ENCODE data around the gene PPP1R2. TPM values are rescaled to one million over a fixed set of nuclear protein-coding genes. Genes with fewer than 3 reads are reported as not detected.

Gene PPP1R2
- polyA plus RNA-seq, 1 of the 3 experiments (the other 2 are of a cell fraction): 8.1 TPM

DNA sequence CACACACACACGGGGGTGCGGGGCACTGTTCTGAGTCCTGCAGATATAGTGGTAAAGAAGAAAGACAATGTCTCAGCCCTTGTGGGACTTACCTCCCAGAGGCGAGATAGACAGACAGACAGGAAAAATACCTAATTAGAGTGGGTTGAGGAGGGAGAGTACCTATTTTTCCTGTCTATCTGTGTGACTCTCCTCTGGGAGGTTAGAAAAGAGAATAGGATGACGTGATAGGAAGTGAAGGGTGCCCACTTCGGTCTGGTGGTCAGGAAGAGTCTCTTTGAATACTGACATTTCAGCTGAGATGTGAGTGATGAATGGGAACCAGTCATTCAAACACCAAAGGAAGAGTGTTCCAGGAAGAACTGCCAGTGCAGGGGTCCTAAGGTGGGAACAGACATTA is 44.7 kb upstream of the PPP1R2 start:
- no peaks in the 10 kb centered on the region for H4K20me1 ChIP-seq (ENCODE audit: insufficient read depth)
- ChIA-PET POLR2A (no interaction called here), CTCF (no interaction called here)
- no peaks in the 10 kb centered on the region for H3F3A ChIP-seq (replicated peaks; ENCODE audit: insufficient read depth)
- no peaks in the 10 kb centered on the region for H3K9me2 ChIP-seq
- WGBS (ENCODE audit: low lambda C conversion rate): 39% methylated on average over 5 of the region's 5 CpGs
- H3K4me1 ChIP-seq (ENCODE audit: control insufficient read depth in 1 of 2, insufficient read depth in 2 of 2, low read depth in 1 of 2, low read length in 1 of 2): no peaks in the 10 kb centered on the region
- no peaks in the 10 kb centered on the region for H3K36me3 ChIP-seq (replicated peaks in 1 of 2; ENCODE audit: control insufficient read depth in 1 of 2, insufficient read depth in 2 of 2, low read length in 1 of 2)
- H3K4me3 ChIP-seq (ENCODE audit: low read depth in 2 of 2, low read length in 1 of 2): no peak overlapping the region
- TF ChIP-seq, protein P1, sequence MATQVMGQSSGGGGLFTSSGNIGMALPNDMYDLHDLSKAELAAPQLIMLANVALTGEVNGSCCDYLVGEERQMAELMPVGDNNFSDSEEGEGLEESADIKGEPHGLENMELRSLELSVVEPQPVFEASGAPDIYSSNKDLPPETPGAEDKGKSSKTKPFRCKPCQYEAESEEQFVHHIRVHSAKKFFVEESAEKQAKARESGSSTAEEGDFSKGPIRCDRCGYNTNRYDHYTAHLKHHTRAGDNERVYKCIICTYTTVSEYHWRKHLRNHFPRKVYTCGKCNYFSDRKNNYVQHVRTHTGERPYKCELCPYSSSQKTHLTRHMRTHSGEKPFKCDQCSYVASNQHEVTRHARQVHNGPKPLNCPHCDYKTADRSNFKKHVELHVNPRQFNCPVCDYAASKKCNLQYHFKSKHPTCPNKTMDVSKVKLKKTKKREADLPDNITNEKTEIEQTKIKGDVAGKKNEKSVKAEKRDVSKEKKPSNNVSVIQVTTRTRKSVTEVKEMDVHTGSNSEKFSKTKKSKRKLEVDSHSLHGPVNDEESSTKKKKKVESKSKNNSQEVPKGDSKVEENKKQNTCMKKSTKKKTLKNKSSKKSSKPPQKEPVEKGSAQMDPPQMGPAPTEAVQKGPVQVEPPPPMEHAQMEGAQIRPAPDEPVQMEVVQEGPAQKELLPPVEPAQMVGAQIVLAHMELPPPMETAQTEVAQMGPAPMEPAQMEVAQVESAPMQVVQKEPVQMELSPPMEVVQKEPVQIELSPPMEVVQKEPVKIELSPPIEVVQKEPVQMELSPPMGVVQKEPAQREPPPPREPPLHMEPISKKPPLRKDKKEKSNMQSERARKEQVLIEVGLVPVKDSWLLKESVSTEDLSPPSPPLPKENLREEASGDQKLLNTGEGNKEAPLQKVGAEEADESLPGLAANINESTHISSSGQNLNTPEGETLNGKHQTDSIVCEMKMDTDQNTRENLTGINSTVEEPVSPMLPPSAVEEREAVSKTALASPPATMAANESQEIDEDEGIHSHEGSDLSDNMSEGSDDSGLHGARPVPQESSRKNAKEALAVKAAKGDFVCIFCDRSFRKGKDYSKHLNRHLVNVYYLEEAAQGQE (IDR thresholded peaks at IDR 0.05; ENCODE audit: low read depth, low read length): no peak
- TF ChIP-seq TEAD4 (IDR thresholded peaks at IDR 0.05; ENCODE audit: borderline replicate concordance, insufficient read depth): no peak
- TF ChIP-seq FOSL2 (IDR thresholded peaks at IDR 0.05; ENCODE audit: borderline replicate concordance, low read depth): no peak
- TF ChIP-seq TAF1 (IDR thresholded peaks at IDR 0.05; ENCODE audit: borderline replicate concordance, low read depth, low read length): no peak
- TF ChIP-seq TCF12 (IDR thresholded peaks at IDR 0.05): no peak
- TF ChIP-seq RFX5 (IDR thresholded peaks at IDR 0.05; ENCODE audit: low read length): no peak
- no peak for TF ChIP-seq YY1 (IDR thresholded peaks at IDR 0.05; ENCODE audit: low read depth)
- TF ChIP-seq MEF2A (IDR thresholded peaks at IDR 0.05; ENCODE audit: borderline replicate concordance, low read depth): no peak
- TF ChIP-seq POLR2AphosphoS5 (IDR thresholded peaks at IDR 0.05; ENCODE audit: low read depth, low read length): no peak
- TF ChIP-seq, protein P2, sequence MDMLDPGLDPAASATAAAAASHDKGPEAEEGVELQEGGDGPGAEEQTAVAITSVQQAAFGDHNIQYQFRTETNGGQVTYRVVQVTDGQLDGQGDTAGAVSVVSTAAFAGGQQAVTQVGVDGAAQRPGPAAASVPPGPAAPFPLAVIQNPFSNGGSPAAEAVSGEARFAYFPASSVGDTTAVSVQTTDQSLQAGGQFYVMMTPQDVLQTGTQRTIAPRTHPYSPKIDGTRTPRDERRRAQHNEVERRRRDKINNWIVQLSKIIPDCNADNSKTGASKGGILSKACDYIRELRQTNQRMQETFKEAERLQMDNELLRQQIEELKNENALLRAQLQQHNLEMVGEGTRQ (IDR thresholded peaks at IDR 0.05; ENCODE audit: borderline replicate concordance, low read depth, low read length): no peak
- TF ChIP-seq, protein P3, sequence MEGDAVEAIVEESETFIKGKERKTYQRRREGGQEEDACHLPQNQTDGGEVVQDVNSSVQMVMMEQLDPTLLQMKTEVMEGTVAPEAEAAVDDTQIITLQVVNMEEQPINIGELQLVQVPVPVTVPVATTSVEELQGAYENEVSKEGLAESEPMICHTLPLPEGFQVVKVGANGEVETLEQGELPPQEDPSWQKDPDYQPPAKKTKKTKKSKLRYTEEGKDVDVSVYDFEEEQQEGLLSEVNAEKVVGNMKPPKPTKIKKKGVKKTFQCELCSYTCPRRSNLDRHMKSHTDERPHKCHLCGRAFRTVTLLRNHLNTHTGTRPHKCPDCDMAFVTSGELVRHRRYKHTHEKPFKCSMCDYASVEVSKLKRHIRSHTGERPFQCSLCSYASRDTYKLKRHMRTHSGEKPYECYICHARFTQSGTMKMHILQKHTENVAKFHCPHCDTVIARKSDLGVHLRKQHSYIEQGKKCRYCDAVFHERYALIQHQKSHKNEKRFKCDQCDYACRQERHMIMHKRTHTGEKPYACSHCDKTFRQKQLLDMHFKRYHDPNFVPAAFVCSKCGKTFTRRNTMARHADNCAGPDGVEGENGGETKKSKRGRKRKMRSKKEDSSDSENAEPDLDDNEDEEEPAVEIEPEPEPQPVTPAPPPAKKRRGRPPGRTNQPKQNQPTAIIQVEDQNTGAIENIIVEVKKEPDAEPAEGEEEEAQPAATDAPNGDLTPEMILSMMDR (IDR thresholded peaks at IDR 0.05): no peak
- no peak overlapping the region for H3K27ac ChIP-seq (ENCODE audit: low read depth in 2 of 2, low read length in 1 of 2)
- H3K9me3 ChIP-seq: no peaks in the 10 kb centered on the region
- no peak for DNase-seq
- no peaks in the 10 kb centered on the region; the same call in 1 of the 2 replicates for H3K27me3 ChIP-seq (ENCODE audit: insufficient read depth)
- H2AFZ ChIP-seq (ENCODE audit: low read depth): no peak overlapping the region
- H3K79me2 ChIP-seq (ENCODE audit: insufficient read depth): no peaks in the 10 kb centered on the region
- H3K4me2 ChIP-seq: no peak overlapping the region
- no peak overlapping the region for H3K9ac ChIP-seq

DNA sequence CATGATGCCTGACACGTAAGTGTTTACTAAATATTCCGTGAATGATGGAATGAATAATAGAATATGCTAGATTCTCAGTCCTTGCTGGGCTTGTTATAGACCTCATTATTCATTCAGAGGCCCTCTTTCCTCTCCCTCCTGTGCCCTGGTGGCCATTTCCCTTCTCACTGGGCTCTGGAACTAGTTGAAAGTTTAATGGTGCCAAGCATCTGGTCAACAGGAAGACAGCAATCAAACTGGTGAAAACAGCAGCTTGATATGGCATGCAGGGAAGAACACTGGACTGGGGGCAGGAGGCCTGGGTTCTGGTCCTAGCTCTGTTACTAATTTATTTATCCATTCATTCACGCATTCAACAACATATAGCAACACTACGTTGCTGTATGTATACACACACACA is 44.3 kb upstream of the PPP1R2 start:
- no peak overlapping the region for H3K9ac ChIP-seq
- no peak overlapping the region for H3K27ac ChIP-seq (ENCODE audit: low read depth in 2 of 2, low read length in 1 of 2)
- no peaks in the 10 kb centered on the region for H3K79me2 ChIP-seq (ENCODE audit: insufficient read depth)
- H3F3A ChIP-seq (replicated peaks; ENCODE audit: insufficient read depth): no peaks in the 10 kb centered on the region
- no peak overlapping the region for H2AFZ ChIP-seq (ENCODE audit: low read depth)
- H3K9me2 ChIP-seq: no peaks in the 10 kb centered on the region
- no peaks in the 10 kb centered on the region for H3K4me1 ChIP-seq (ENCODE audit: control insufficient read depth in 1 of 2, insufficient read depth in 2 of 2, low read depth in 1 of 2, low read length in 1 of 2)
- DNase-seq: no peak
- TF ChIP-seq EZH2phosphoT487 (IDR thresholded peaks at IDR 0.05; ENCODE audit: borderline replicate concordance, low read depth) (no peak), TEAD4 (IDR thresholded peaks at IDR 0.05; ENCODE audit: borderline replicate concordance, insufficient read depth) (no peak), TAF1 (IDR thresholded peaks at IDR 0.05; ENCODE audit: borderline replicate concordance, low read depth, low read length) (no peak)
- TF ChIP-seq, protein P2 (IDR thresholded peaks at IDR 0.05; ENCODE audit: borderline replicate concordance, low read depth, low read length): no peak
- TF ChIP-seq, protein P4, sequence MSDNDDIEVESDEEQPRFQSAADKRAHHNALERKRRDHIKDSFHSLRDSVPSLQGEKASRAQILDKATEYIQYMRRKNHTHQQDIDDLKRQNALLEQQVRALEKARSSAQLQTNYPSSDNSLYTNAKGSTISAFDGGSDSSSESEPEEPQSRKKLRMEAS (IDR thresholded peaks at IDR 0.05; ENCODE audit: low read depth): no peak
- TF ChIP-seq, protein P1 (IDR thresholded peaks at IDR 0.05; ENCODE audit: low read depth, low read length): no peak
- no peak overlapping the region for H3K4me2 ChIP-seq
- no peaks in the 10 kb centered on the region; the same call in 1 of the 2 replicates for H3K27me3 ChIP-seq (ENCODE audit: insufficient read depth)
- 48% methylated on average over 4 of the region's 4 CpGs for WGBS (ENCODE audit: low lambda C conversion rate)
- H3K36me3 ChIP-seq (replicated peaks in 1 of 2; ENCODE audit: control insufficient read depth in 1 of 2, insufficient read depth in 2 of 2, low read length in 1 of 2): no peaks in the 10 kb centered on the region
- ChIA-PET POLR2A (no interaction called here), CTCF (no interaction called here)
- no peak overlapping the region for H3K4me3 ChIP-seq (ENCODE audit: low read depth in 2 of 2, low read length in 1 of 2)
- H3K9me3 ChIP-seq: no peaks in the 10 kb centered on the region
- no peaks in the 10 kb centered on the region for H4K20me1 ChIP-seq (ENCODE audit: insufficient read depth)

Measured in SK-N-SH (cell line).